H1 (cell line): ENCODE measurements around the gene SLC30A3. TPM values are rescaled to one million over a fixed set of nuclear protein-coding genes. Genes with fewer than 3 reads are reported as not detected.

Experiments
- CTCF ChIA-PET: fragments of 300-600 bp; sonication (Branson Sonifier 250); formaldehyde crosslinking; loops from one replicate; lab custom pipeline; 2021; ENCODE audit not compliant: partially characterized antibody; lab: Charles Lee
- POLR2A ChIA-PET: fragments of 300-600 bp; sonication (Branson Sonifier 250); formaldehyde crosslinking; loops from one replicate; lab custom pipeline; 2021; ENCODE audit warnings: inconsistent platforms; ENCODE audit not compliant: partially characterized antibody; lab: Charles Lee
- DNase-seq, 2 experiments: peaks; one replicate each; pipeline versions ENCODE4 v3.0.0 to v3.0.0-alpha.2; 2010 to 2022; ENCODE audit warnings: low spot score in 2 of 2, low read depth in 1 of 2, mixed read lengths in 1 of 2
- FAIRE-seq: peaks from 2 replicates; lab custom pipeline; 2011; peaks lifted over from hg19 to GRCh38; lab: Jason Lieb, UNC
- H2AFZ ChIP-seq: 2 replicates; pipeline ENCODE4 v1.8.1; 2012; ENCODE audit warnings: low read length, inconsistent platforms
- H2AK5ac ChIP-seq: 2 replicates; pipeline ENCODE4 v1.6.1; 2013; ENCODE audit warnings: low read depth, low read length
- H2BK120ac ChIP-seq: replicated peaks from 2 replicates; pipeline ENCODE3; 2013; ENCODE audit warnings: low read depth, low read length, inconsistent platforms
- H2BK12ac ChIP-seq: 2 replicates; pipeline ENCODE4 v1.6.1; 2013; ENCODE audit warnings: low read depth, low read length
- H2BK15ac ChIP-seq: 2 replicates; pipeline ENCODE4 v1.6.1; 2013; ENCODE audit warnings: low read length
- H2BK20ac ChIP-seq: 2 replicates; pipeline ENCODE4 v1.6.1; 2013; ENCODE audit warnings: low read length
- H2BK5ac ChIP-seq: 2 replicates; pipeline ENCODE4 v1.6.1; 2013; ENCODE audit warnings: low read depth, low read length
- H3K14ac ChIP-seq: 2 replicates; pipeline ENCODE4 v1.6.1; 2013; ENCODE audit warnings: inconsistent platforms; ENCODE audit not compliant: insufficient read length
- H3K18ac ChIP-seq: 2 replicates; pipeline ENCODE4 v1.6.1; 2013; ENCODE audit warnings: low read length; ENCODE audit errors: extremely low read depth
- H3K23ac ChIP-seq: 2 replicates; pipeline ENCODE4 v1.6.1; 2013; ENCODE audit warnings: inconsistent platforms; ENCODE audit not compliant: insufficient read length
- H3K23me2 ChIP-seq: 2 replicates; pipeline ENCODE4 v1.6.1; 2013; ENCODE audit warnings: low read depth, low read length
- H3K27ac ChIP-seq: 2 replicates; pipeline ENCODE4 v1.6.1; 2011; ENCODE audit warnings: low read depth, low read length, inconsistent platforms
- H3K27me3 ChIP-seq, 4 experiments: replicated peaks in 1 of 4; 1 replicate in 1 of 4; 2 replicates in 3 of 4; pipeline versions ENCODE4 v1.6.1 to v1.8.1; 2011 to 2013; ENCODE audit warnings: low read length in 3 of 4, mild to moderate bottlenecking in 3 of 4, inconsistent platforms in 2 of 4, mixed read lengths in 2 of 4, moderate library complexity in 1 of 4; ENCODE audit not compliant: control insufficient read depth in 3 of 4, insufficient read depth in 3 of 4; ENCODE audit errors: extremely low read depth in 1 of 4
- H3K36me3 ChIP-seq, 4 experiments: 2 replicates each; pipeline versions ENCODE4 v1.6.1 to v1.8.1; 2011 to 2013; ENCODE audit warnings: mild to moderate bottlenecking in 4 of 4, low read length in 3 of 4, moderate library complexity in 2 of 4, control low read depth in 1 of 4, inconsistent platforms in 1 of 4; ENCODE audit not compliant: insufficient read depth in 4 of 4, control insufficient read depth in 2 of 4
- H3K4ac ChIP-seq: replicated peaks from 2 replicates; pipeline ENCODE3; 2013; ENCODE audit warnings: low read length, low read depth, mixed read lengths, inconsistent platforms; ENCODE audit not compliant: insufficient read length
- H3K4me1 ChIP-seq, 4 experiments: replicated peaks in 1 of 4; 1 replicate in 1 of 4; 2 replicates in 3 of 4; pipeline versions ENCODE4 v1.6.1 to v1.8.1; 2011 to 2013; ENCODE audit warnings: low read length in 3 of 4, inconsistent platforms in 2 of 4, mixed read lengths in 1 of 4; ENCODE audit not compliant: insufficient read depth in 4 of 4, control insufficient read depth in 3 of 4
- H3K4me2 ChIP-seq, 2 experiments: 2 replicates each; pipeline versions ENCODE4 v1.6.1 to v1.8.1; 2011 to 2013; ENCODE audit warnings: low read depth in 2 of 2, low read length in 2 of 2, control low read depth in 1 of 2, inconsistent platforms in 1 of 2, mild to moderate bottlenecking in 1 of 2; ENCODE audit not compliant: insufficient read depth in 1 of 2
- H3K4me3 ChIP-seq, 4 experiments: fragments of 200-600, 300-600 bp in 1 of 4; sonication (generic), shearing (Covaris generic), sonication (Bioruptor Twin) in 1 of 4; 2 replicates each; pipeline versions ENCODE4 v1.5.1 to v1.8.1; 2011 to 2016; ENCODE audit warnings: low read length in 4 of 4, low read depth in 3 of 4, control low read depth in 2 of 4, inconsistent platforms in 2 of 4, mild to moderate bottlenecking in 2 of 4, mixed read lengths in 1 of 4, moderate library complexity in 1 of 4; ENCODE audit not compliant: insufficient read depth in 2 of 4; ENCODE audit errors: extremely low read depth in 1 of 4
- H3K56ac ChIP-seq: replicated peaks from 2 replicates; pipeline ENCODE3; 2013; ENCODE audit warnings: low read depth, mild to moderate bottlenecking, mixed read lengths, low read length, inconsistent platforms; ENCODE audit not compliant: insufficient read length
- H3K79me1 ChIP-seq: 2 replicates; pipeline ENCODE4 v1.6.1; 2013; ENCODE audit warnings: low read depth, low read length, control low read depth
- H3K79me2 ChIP-seq, 2 experiments: 2 replicates each; pipeline versions ENCODE4 v1.6.1 to v1.8.1; 2012 to 2013; ENCODE audit warnings: low read length in 2 of 2, mild to moderate bottlenecking in 2 of 2, inconsistent platforms in 1 of 2; ENCODE audit not compliant: insufficient read depth in 2 of 2, control insufficient read depth in 1 of 2
- H3K9ac ChIP-seq, 4 experiments: replicated peaks in 1 of 4; 1 replicate in 1 of 4; 2 replicates in 3 of 4; pipeline versions ENCODE4 v1.6.1 to v1.8.1; 2011 to 2013; ENCODE audit warnings: low read depth in 3 of 4, low read length in 3 of 4, control low read depth in 2 of 4, mild to moderate bottlenecking in 2 of 4, moderate library complexity in 2 of 4, inconsistent platforms in 1 of 4; ENCODE audit errors: extremely low read depth in 1 of 4
- H3K9me3 ChIP-seq, 2 experiments: 2 replicates each; pipeline versions ENCODE4 v1.6.1 to v1.8.1; 2012 to 2013; ENCODE audit warnings: mild to moderate bottlenecking in 2 of 2, moderate library complexity in 2 of 2, control low read depth in 1 of 2, inconsistent platforms in 1 of 2, low read depth in 1 of 2, low read length in 1 of 2, mixed read lengths in 1 of 2; ENCODE audit not compliant: insufficient read depth in 2 of 2
- H4K20me1 ChIP-seq, 2 experiments: replicated peaks in 1 of 2; 2 replicates each; pipeline versions ENCODE3 to v1.8.1; 2011 to 2013; ENCODE audit warnings: inconsistent platforms in 2 of 2, low read length in 2 of 2, mild to moderate bottlenecking in 1 of 2; ENCODE audit not compliant: insufficient read depth in 2 of 2, control insufficient read depth in 1 of 2
- H4K5ac ChIP-seq: 2 replicates; pipeline ENCODE4 v1.6.1; 2013; ENCODE audit warnings: low read length, low read depth, mixed read lengths, inconsistent platforms; ENCODE audit not compliant: insufficient read length
- H4K8ac ChIP-seq: 2 replicates; pipeline ENCODE4 v1.8.0; 2013; ENCODE audit warnings: mild to moderate bottlenecking, moderate library complexity, low read length, inconsistent platforms; ENCODE audit not compliant: insufficient read depth; ENCODE audit errors: extremely low read depth
- H4K91ac ChIP-seq: replicated peaks from 2 replicates; pipeline ENCODE3; 2013; ENCODE audit warnings: low read length, mixed read lengths, inconsistent platforms; ENCODE audit not compliant: insufficient read length
- CEBPB ChIP-seq: IDR thresholded peaks from 2 replicates; pipeline ENCODE4 v1.6.1; 2012; ENCODE audit warnings: low read depth, low read length
- FOSL1 ChIP-seq: IDR thresholded peaks from 2 replicates; pipeline ENCODE4 v1.6.1; 2011; ENCODE audit warnings: mild to moderate bottlenecking, low read depth, low read length, moderate library complexity; ENCODE audit not compliant: insufficient read depth
- GABPA ChIP-seq: IDR thresholded peaks from 2 replicates; pipeline ENCODE4 v1.6.1; 2011; ENCODE audit warnings: mild to moderate bottlenecking, low read length, moderate library complexity, borderline replicate concordance; ENCODE audit not compliant: insufficient read depth
- JUN ChIP-seq: IDR thresholded peaks from 2 replicates; pipeline ENCODE4 v1.6.1; 2011; ENCODE audit warnings: low read depth, mild to moderate bottlenecking, improper control_type of control experiment, low read length
- NANOG ChIP-seq: IDR thresholded peaks from 2 replicates; pipeline ENCODE4 v1.6.1; 2011; ENCODE audit warnings: low read length, low read depth, mild to moderate bottlenecking, inconsistent platforms; ENCODE audit not compliant: insufficient read depth, poor library complexity, severe bottlenecking
- PHF8 ChIP-seq: fragments of 200-600 bp; sonication (generic); conservative IDR thresholded peaks from 2 replicates; pipeline ENCODE4 v1.7.1; 2012; ENCODE audit warnings: low read depth, mild to moderate bottlenecking, inconsistent platforms, low read length, moderate library complexity
- POLR2A ChIP-seq, 2 experiments: IDR thresholded peaks; 1 replicate in 1 of 2; 2 replicates in 1 of 2; pipeline ENCODE4 v1.6.1; 2011; ENCODE audit warnings: low read depth in 2 of 2, low read length in 2 of 2, mild to moderate bottlenecking in 2 of 2; ENCODE audit errors: control extremely low read depth in 1 of 2
- POU5F1 ChIP-seq: IDR thresholded peaks from 2 replicates; pipeline ENCODE4 v1.6.1; 2011; ENCODE audit warnings: low read depth, mild to moderate bottlenecking, low read length, moderate library complexity
- SIX5 ChIP-seq: IDR thresholded peaks from 2 replicates; pipeline ENCODE4 v1.6.1; 2011; ENCODE audit warnings: mild to moderate bottlenecking, low read depth, low read length
- TAF1 ChIP-seq: IDR thresholded peaks from 2 replicates; pipeline ENCODE4 v1.6.1; 2011; ENCODE audit warnings: mild to moderate bottlenecking, low read depth, low read length
- TAF7 ChIP-seq: optimal IDR thresholded peaks from 2 replicates; pipeline ENCODE3; 2011; ENCODE audit warnings: low read depth, mild to moderate bottlenecking, inconsistent platforms, low read length, moderate library complexity, borderline replicate concordance
- WGBS, 2 experiments: shearing (Covaris generic) in 1 of 2; methylation state at CpG; one replicate each; pipeline versions ENCODE4 v1.1.6 to v1.1.7; 2013 to 2015; ENCODE audit warnings: low lambda C conversion rate in 2 of 2, mixed read lengths in 2 of 2, inconsistent platforms in 1 of 2, low coverage in 1 of 2, missing lambda C conversion rate in 1 of 2; ENCODE audit not compliant: insufficient replicate concordance in 2 of 2, insufficient coverage in 1 of 2, insufficient read length in 1 of 2; ENCODE audit errors: extremely low coverage in 1 of 2, missing lambda C conversion rate in 1 of 2; 5-methylcytosine and 5-hydroxymethylcytosine counted together
- polyA plus RNA-seq, 7 experiments: library from polyadenylated mRNA; depleted of rRNA in 3 of 7; stranded (reverse) in 5 of 7; unstranded in 2 of 7; fragments of >200 nt in 5 of 7; fragments of 200-250 nt in 2 of 7; gene quantifications; 1 replicate in 5 of 7; 2 replicates in 1 of 7; 4 replicates in 1 of 7; pipeline versions ENCODE4 v1.2.1 to v1.2.3, GENCODE V29; 2011 to 2013; ENCODE audit warnings: missing spikeins in 2 of 7, mixed read lengths in 2 of 7
- total RNA-seq: library from RNA; stranded (reverse); fragmentation: NEBNext Ultra II Directional; extraction: Animal tissue kit (Norgen Biotek cat#: 25700); gene quantifications from 2 replicates; pipeline ENCODE4 v1.2.1, GENCODE V29; 2021
- TF ChIP-seq, protein P1 (sequence below): IDR thresholded peaks from 2 replicates; pipeline ENCODE4 v1.6.1; 2011; ENCODE audit warnings: low read length, improper control_type of control experiment
- TF ChIP-seq, protein P2 (sequence below): IDR thresholded peaks from 2 replicates; pipeline ENCODE4 v1.6.1; 2011; ENCODE audit warnings: low read depth, mild to moderate bottlenecking, low read length; ENCODE audit not compliant: insufficient read depth

Gene SLC30A3
- total and polyA plus RNA-seq, 2 of the 8 experiments (the other 6 are each of a cell fraction or from before 2014, with no cell fraction given): 15.2 to 30.7 TPM

DNA sequence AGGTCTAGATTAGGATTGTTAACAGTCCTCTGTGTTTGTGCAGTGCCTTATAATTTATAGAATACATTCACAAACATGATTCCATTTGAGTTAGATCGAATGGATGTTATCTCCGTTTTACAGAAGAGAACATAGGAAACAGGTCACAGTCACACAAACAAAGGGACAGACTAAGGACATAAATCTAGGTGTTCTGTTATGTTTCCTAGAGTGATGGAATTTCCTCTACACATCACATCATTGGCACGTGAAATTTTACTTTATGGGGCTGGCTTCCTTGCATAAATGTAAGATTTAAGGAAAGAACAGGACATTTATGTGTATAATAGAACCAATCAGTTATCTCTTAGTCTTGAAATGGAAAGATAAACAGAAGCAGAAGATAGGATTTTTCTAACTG lies 25.8 kb upstream of the SLC30A3 start:
- no peaks in the 10 kb centered on the region for H3K9me3 ChIP-seq
- H2BK120ac ChIP-seq: no peak overlapping the region
- H3K56ac ChIP-seq: no peak overlapping the region
- H4K5ac ChIP-seq: no peak overlapping the region
- H3K79me2 ChIP-seq: no peaks in the 10 kb centered on the region
- no peaks in the 10 kb centered on the region for H3K23me2 ChIP-seq
- peaks cover 0 to 5% (median 3%) of the 10 kb centered on the region in 4 experiments; a peak in 3 of 7 replicates for H3K4me1 ChIP-seq
- H3K23ac ChIP-seq: no peak overlapping the region
- H3K18ac ChIP-seq: no peak overlapping the region
- no peak overlapping the region for H4K8ac ChIP-seq
- H4K91ac ChIP-seq: no peak overlapping the region
- H3K27ac ChIP-seq: no peak overlapping the region
- no peak overlapping the region for H2AFZ ChIP-seq
- FAIRE-seq: no peak
- ChIA-PET CTCF (interaction anchor here (1.7 to 20.2 kb wide), 4 partner anchors 9 to 37 kb away, joined by 4 to 413 read pairs (median 42); partner anchors contain the start of genes TRIM54 and UCN), POLR2A (interaction anchor here (1.7 to 2.2 kb wide), 2 partner anchors 14 to 40 kb away, joined by 7 to 11 read pairs; no protein-coding TSS in a partner anchor)
- no peaks in the 10 kb centered on the region; a peak in 1 of 7 replicates for H3K27me3 ChIP-seq
- H2BK15ac ChIP-seq: no peak overlapping the region
- H3K4me2 ChIP-seq: no peak overlapping the region
- H2BK20ac ChIP-seq: no peak overlapping the region
- no peaks in the 10 kb centered on the region for H3K79me1 ChIP-seq
- no peak overlapping the region for H3K4ac ChIP-seq
- no peak overlapping the region for H2BK5ac ChIP-seq
- H3K14ac ChIP-seq: no peak overlapping the region
- H4K20me1 ChIP-seq: no peaks in the 10 kb centered on the region
- no peak for DNase-seq
- no peak overlapping the region for H3K4me3 ChIP-seq
- H3K36me3 ChIP-seq: no peaks in the 10 kb centered on the region
- 93% methylated on average over 3 of the region's 3 CpGs; no CpG with 5 or more reads in 1 of the 2 experiments for WGBS, 2 experiments
- H2AK5ac ChIP-seq: no peak overlapping the region
- no peak overlapping the region for H3K9ac ChIP-seq
- H2BK12ac ChIP-seq: no peak overlapping the region
- no peak for TF ChIP-seq POU5F1
- no peak for TF ChIP-seq PHF8
- TF ChIP-seq POLR2A (IDR thresholded peaks at IDR 0.05; ENCODE audit: control extremely low read depth in 1 of 2, low read depth in 2 of 2, low read length in 2 of 2): no peak
- TF ChIP-seq TAF1: no peak
- TF ChIP-seq, protein P1, sequence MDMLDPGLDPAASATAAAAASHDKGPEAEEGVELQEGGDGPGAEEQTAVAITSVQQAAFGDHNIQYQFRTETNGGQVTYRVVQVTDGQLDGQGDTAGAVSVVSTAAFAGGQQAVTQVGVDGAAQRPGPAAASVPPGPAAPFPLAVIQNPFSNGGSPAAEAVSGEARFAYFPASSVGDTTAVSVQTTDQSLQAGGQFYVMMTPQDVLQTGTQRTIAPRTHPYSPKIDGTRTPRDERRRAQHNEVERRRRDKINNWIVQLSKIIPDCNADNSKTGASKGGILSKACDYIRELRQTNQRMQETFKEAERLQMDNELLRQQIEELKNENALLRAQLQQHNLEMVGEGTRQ: no peak
- no peak for TF ChIP-seq SIX5
- no peak for TF ChIP-seq CEBPB
- TF ChIP-seq NANOG: no peak
- TF ChIP-seq, protein P2, sequence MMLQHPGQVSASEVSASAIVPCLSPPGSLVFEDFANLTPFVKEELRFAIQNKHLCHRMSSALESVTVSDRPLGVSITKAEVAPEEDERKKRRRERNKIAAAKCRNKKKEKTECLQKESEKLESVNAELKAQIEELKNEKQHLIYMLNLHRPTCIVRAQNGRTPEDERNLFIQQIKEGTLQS: no peak
- TF ChIP-seq JUN: no peak
- no peak for TF ChIP-seq FOSL1
- no peak for TF ChIP-seq TAF7
- no peak for TF ChIP-seq GABPA
